K562 (cell line): ENCODE results near the gene CDH2. TPM values are rescaled to one million over a fixed set of nuclear protein-coding genes. Genes with fewer than 3 reads are reported as not detected.

Experiments
- ATAC-seq: fragments of 200-7000 bp; cut with Tn5 transposase; 3 replicates; pipeline ENCODE4 v1.9.1; 2020; ENCODE audit warnings: moderate library complexity
- BruUV-seq: library from RNA; stranded (reverse); fragments of 400-500 nt; replicated peaks from 2 replicates; lab custom pipeline; 2021; lab: Mats Ljungman, UMichigan
- CTCF ChIA-PET: fragments of 300-600 bp; formaldehyde crosslinking; extraction: SDS; loops from one replicate; lab custom pipeline; 2021; ENCODE audit warnings: low intra/inter-chr PET ratio; lab: Yijun Ruan, JAX
- POLR2A ChIA-PET: fragments of 300-600, 350-650 bp; sonication (Branson Sonifier 250); formaldehyde crosslinking; extraction: SDS; loops from one replicate; lab custom pipeline; 2021; ENCODE audit warnings: antibody characterized with exemption, inconsistent platforms; lab: Yijun Ruan, JAX
- DNase-seq, 4 experiments: peaks; one replicate each; pipeline versions ENCODE4 v3.0.0 to v3.0.0-alpha.2; 2011 to 2018; ENCODE audit warnings: low spot score in 3 of 4, mixed read lengths in 3 of 4; ENCODE audit errors: extremely low read depth in 1 of 4
- FAIRE-seq: peaks from 2 replicates; lab custom pipeline; 2011; peaks lifted over from hg19 to GRCh38; lab: Jason Lieb, UNC
- H2AFZ ChIP-seq: 2 replicates; pipeline ENCODE4 v1.6.0; 2011; ENCODE audit warnings: low read depth, low read length, control low read depth, inconsistent platforms
- H3K27ac ChIP-seq: fragments of 200-600 bp; 3 replicates; pipeline ENCODE4 v1.8.0; 2011; ENCODE audit warnings: low read depth, mild to moderate bottlenecking, control low read depth, inconsistent platforms, low read length, moderate library complexity, mixed read lengths; ENCODE audit errors: extremely low read depth
- H3K27me3 ChIP-seq, 2 experiments: fragments of 300-600 bp in 1 of 2; 2 replicates in 1 of 2; 3 replicates in 1 of 2; pipeline versions ENCODE4 v1.6.0 to v1.8.0; 2011; ENCODE audit warnings: inconsistent platforms in 2 of 2, low read length in 2 of 2, mild to moderate bottlenecking in 1 of 2, mixed read lengths in 1 of 2, moderate library complexity in 1 of 2; ENCODE audit not compliant: control insufficient read depth in 2 of 2, insufficient read depth in 2 of 2
- H3K36me3 ChIP-seq: fragments of 300-600 bp; 3 replicates; pipeline ENCODE4 v1.8.0; 2011; ENCODE audit warnings: mild to moderate bottlenecking, low read length, inconsistent platforms; ENCODE audit not compliant: control insufficient read depth, insufficient read depth
- H3K4me1 ChIP-seq, 2 experiments: fragments of 200-600 bp in 1 of 2; replicated peaks in 1 of 2; 2 replicates in 1 of 2; 3 replicates in 1 of 2; pipeline versions ENCODE4 v1.5.1 to v1.8.0; 2011; ENCODE audit warnings: inconsistent platforms in 2 of 2, low read length in 2 of 2, mild to moderate bottlenecking in 1 of 2, mixed read lengths in 1 of 2, moderate library complexity in 1 of 2; ENCODE audit not compliant: control insufficient read depth in 2 of 2, insufficient read depth in 2 of 2
- H3K4me2 ChIP-seq: 2 replicates; pipeline ENCODE4 v1.6.1; 2011; ENCODE audit warnings: low read length, control low read depth, inconsistent platforms, mixed read lengths; ENCODE audit not compliant: insufficient read depth
- H3K4me3 ChIP-seq: fragments of 200-600 bp; sonication (generic), shearing (Covaris generic); 2 replicates; pipeline ENCODE4 v1.5.1; 2016; ENCODE audit warnings: control low read depth, inconsistent platforms
- H3K79me2 ChIP-seq: fragments of 200-600 bp; 3 replicates; pipeline ENCODE4 v1.8.0; 2011; ENCODE audit warnings: low read length, inconsistent platforms; ENCODE audit not compliant: control insufficient read depth, insufficient read depth
- H3K9ac ChIP-seq, 2 experiments: 2 replicates each; pipeline versions ENCODE4 v1.6.0 to v1.6.1; 2011; ENCODE audit warnings: low read depth in 2 of 2, low read length in 2 of 2, control low read depth in 1 of 2, inconsistent platforms in 1 of 2, mild to moderate bottlenecking in 1 of 2, mixed read lengths in 1 of 2; ENCODE audit not compliant: insufficient read depth in 1 of 2
- H3K9me1 ChIP-seq: one replicate; pipeline ENCODE4 v1.6.0; 2011; ENCODE audit warnings: inconsistent platforms, mild to moderate bottlenecking, low read length, moderate library complexity; ENCODE audit not compliant: control insufficient read depth, insufficient read depth
- H3K9me3 ChIP-seq: replicated peaks from 2 replicates; pipeline ENCODE4 v1.5.1; 2011; ENCODE audit warnings: low read depth, low read length, inconsistent platforms; ENCODE audit not compliant: control insufficient read depth, insufficient read depth
- H4K20me1 ChIP-seq: replicated peaks from 2 replicates; pipeline ENCODE4 v1.6.1; 2011; ENCODE audit warnings: low read length, inconsistent platforms, mixed read lengths; ENCODE audit not compliant: control insufficient read depth, insufficient read depth
- IRF2 ChIP-seq: sonication (generic); formaldehyde crosslinking; IDR thresholded peaks from 2 replicates; pipeline ENCODE4 v1.8.1; 2022; ENCODE audit warnings: mild to moderate bottlenecking, missing genetic modification reagents
- NR2F6 ChIP-seq: fragments of 450-650 bp; formaldehyde crosslinking; IDR thresholded peaks from 2 replicates; pipeline ENCODE4 v1.4.0; 2020; ENCODE audit warnings: mild to moderate bottlenecking
- RBM17 ChIP-seq: fragments of 200-400 bp; formaldehyde crosslinking; IDR thresholded peaks from 2 replicates; pipeline ENCODE4 v1.6.1; 2017; ENCODE audit warnings: low read depth, mild to moderate bottlenecking, low read length, borderline replicate concordance
- SRSF9 ChIP-seq: fragments of 200-400 bp; formaldehyde crosslinking; IDR thresholded peaks from 2 replicates; pipeline ENCODE4 v1.6.1; 2017; ENCODE audit warnings: low read depth, low read length, borderline replicate concordance
- YY1 ChIP-seq, 3 experiments: IDR thresholded peaks; 2 replicates each; pipeline ENCODE4 v1.6.1; 2011; ENCODE audit warnings: low read length in 2 of 3, mild to moderate bottlenecking in 2 of 3, moderate library complexity in 2 of 3, borderline replicate concordance in 1 of 3, control low read depth in 1 of 3, low read depth in 1 of 3; ENCODE audit not compliant: insufficient read depth in 3 of 3, insufficient replicate concordance in 2 of 3, control insufficient read depth in 1 of 3, insufficient read length in 1 of 3; ENCODE audit errors: extremely low read depth in 1 of 3
- ZNF239 ChIP-seq: fragments of 250-450 bp; sonication (Bioruptor Pico); IDR thresholded peaks from 2 replicates; pipeline ENCODE4 v1.4.0; 2020; ENCODE audit warnings: mild to moderate bottlenecking
- ZNF507 ChIP-seq: conservative IDR thresholded peaks from 2 replicates; pipeline ENCODE4 v1.6.1; 2017; ENCODE audit warnings: missing genetic modification characterization, missing compliant biosample characterization
- WGBS: fragments of 100-300 bp; shearing (Covaris generic); methylation state at CpG from one replicate; pipeline ENCODE4 v1.1.6; 2016; ENCODE audit warnings: low coverage, mixed read lengths; ENCODE audit not compliant: insufficient coverage; ENCODE audit errors: missing lambda C conversion rate; 5-methylcytosine and 5-hydroxymethylcytosine counted together
- in situ Hi-C: fragments of 300-500 bp; cut with MboI; formaldehyde crosslinking; loops from 4 replicates; pipeline ENCODE4 v1.15.0; 2018; ENCODE audit warnings: inconsistent platforms, mixed read lengths
- intact Hi-C: fragments of 100-400 bp; cut with micrococcal nuclease; formaldehyde crosslinking; loops from 2 replicates; pipeline ENCODE4 v1.14.2; 2022
- polyA plus RNA-seq, 8 experiments: library from polyadenylated mRNA; depleted of rRNA in 4 of 8; stranded (reverse) in 5 of 8; unstranded in 3 of 8; fragments of >200 nt; fragmentation: Nextera tagmentation in 2 of 8; fragmentation: Illumina TruSeq in 1 of 8; extraction: Ambion mirVana in 2 of 8; extraction: Trizol in 1 of 8; gene quantifications; 2 replicates each; pipeline versions ENCODE4 v1.2.1 to v1.2.3, GENCODE V29; 2011 to 2014; ENCODE audit warnings: inconsistent platforms in 1 of 8, missing spikeins in 1 of 8
- total RNA-seq, 7 experiments: library from RNA; depleted of rRNA in 6 of 7; stranded (reverse); fragments of >200 nt in 6 of 7; fragmentation: Illumina TruSeq in 2 of 7; extraction: Trizol in 2 of 7; gene quantifications; 2 replicates each; pipeline versions ENCODE4 v1.2.1 to v1.2.3, GENCODE V29; 2011 to 2021; ENCODE audit warnings: low replicate concordance in 1 of 7
- TF ChIP-seq, protein P1 (sequence below): fragments of 450-650 bp; IDR thresholded peaks from 2 replicates; pipeline ENCODE4 v1.6.1; 2016
- TF ChIP-seq, protein P2 (sequence below): sonication (generic); formaldehyde crosslinking; IDR thresholded peaks from 2 replicates; pipeline ENCODE4 v1.8.0; 2022; ENCODE audit warnings: mild to moderate bottlenecking, missing genetic modification reagents, borderline replicate concordance
- TF ChIP-seq, protein P3 (sequence below): fragments of 250-450 bp; sonication (Bioruptor Pico); IDR thresholded peaks from 2 replicates; pipeline ENCODE4 v1.6.1; 2021; ENCODE audit warnings: mild to moderate bottlenecking

CDH2 gene
- total and polyA plus RNA-seq, 9 of the 15 experiments (the other 6 are each of a cell fraction or from before 2014, with no cell fraction given): 0.04 TPM; not detected in 8

DNA sequence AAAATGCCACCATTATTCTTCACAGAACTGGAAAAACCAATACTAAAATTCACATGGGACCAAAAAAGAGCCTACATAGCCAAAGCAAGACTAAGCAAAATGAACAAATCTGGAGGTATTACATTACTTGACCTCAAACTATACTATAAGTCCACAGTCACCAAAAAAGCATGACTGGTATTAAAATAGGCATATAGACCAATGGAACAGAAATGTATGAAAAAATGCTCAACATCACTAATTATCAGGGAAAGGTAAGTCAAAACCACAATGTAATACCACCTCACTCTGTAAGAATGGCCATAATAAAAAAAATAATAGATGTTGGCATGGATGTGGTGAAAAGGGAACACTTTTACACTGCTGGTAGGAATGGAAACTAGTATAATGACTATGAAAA, 158.6 kb downstream of the CDH2 start:
- ChIA-PET CTCF (no interaction called here), POLR2A (no interaction called here)
- no peaks in the 10 kb centered on the region for H3K27me3 ChIP-seq
- H3K27ac ChIP-seq: no peak overlapping the region
- no peaks in the 10 kb centered on the region for H3K36me3 ChIP-seq
- no peak overlapping the region for H3K4me2 ChIP-seq
- H3K4me3 ChIP-seq: no peak overlapping the region
- BruUV-seq: no TSS peak
- ATAC-seq: no peak
- DNase-seq: no peak
- H4K20me1 ChIP-seq: no peaks in the 10 kb centered on the region
- H3K9me3 ChIP-seq: peaks cover 4% of the 10 kb centered on the region; the same call in 1 of the 2 replicates
- TF ChIP-seq NR2F6 (CRISPR knock-in tag) (no peak), ZNF239 (no peak), RBM17 (no peak)
- TF ChIP-seq, protein P1, sequence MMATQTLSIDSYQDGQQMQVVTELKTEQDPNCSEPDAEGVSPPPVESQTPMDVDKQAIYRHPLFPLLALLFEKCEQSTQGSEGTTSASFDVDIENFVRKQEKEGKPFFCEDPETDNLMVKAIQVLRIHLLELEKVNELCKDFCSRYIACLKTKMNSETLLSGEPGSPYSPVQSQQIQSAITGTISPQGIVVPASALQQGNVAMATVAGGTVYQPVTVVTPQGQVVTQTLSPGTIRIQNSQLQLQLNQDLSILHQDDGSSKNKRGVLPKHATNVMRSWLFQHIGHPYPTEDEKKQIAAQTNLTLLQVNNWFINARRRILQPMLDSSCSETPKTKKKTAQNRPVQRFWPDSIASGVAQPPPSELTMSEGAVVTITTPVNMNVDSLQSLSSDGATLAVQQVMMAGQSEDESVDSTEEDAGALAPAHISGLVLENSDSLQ: no peak
- H2AFZ ChIP-seq: no peak overlapping the region
- intact Hi-C loops: no loop called here
- in situ Hi-C loops: no loop called here
- no peaks in the 10 kb centered on the region for H3K9me1 ChIP-seq
- H3K4me1 ChIP-seq: no peaks in the 10 kb centered on the region
- FAIRE-seq: no peak
- H3K79me2 ChIP-seq: no peaks in the 10 kb centered on the region
- H3K9ac ChIP-seq: no peak overlapping the region

DNA sequence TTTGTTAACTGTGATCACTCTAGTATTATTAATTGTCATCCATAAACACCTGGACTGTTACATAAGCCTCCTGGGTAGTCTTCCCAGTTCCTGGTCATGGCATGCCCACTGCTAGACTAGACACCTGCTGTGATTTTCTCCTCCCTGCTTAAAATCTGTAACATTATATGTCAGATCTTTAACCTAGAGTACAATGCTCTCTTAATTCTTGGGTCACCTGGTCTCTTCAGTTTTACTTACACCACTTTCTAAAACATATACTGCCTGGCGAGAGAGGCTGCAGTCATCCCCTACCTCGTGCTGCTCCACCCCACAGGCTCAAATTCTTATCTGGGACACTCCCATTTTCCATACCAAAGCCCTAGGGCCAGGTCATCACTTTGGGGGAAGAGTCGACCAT, 161.3 kb downstream of the CDH2 start:
- DNase-seq (no peak), ATAC-seq (no peak), FAIRE-seq (no peak)
- TF ChIP-seq, protein P2, sequence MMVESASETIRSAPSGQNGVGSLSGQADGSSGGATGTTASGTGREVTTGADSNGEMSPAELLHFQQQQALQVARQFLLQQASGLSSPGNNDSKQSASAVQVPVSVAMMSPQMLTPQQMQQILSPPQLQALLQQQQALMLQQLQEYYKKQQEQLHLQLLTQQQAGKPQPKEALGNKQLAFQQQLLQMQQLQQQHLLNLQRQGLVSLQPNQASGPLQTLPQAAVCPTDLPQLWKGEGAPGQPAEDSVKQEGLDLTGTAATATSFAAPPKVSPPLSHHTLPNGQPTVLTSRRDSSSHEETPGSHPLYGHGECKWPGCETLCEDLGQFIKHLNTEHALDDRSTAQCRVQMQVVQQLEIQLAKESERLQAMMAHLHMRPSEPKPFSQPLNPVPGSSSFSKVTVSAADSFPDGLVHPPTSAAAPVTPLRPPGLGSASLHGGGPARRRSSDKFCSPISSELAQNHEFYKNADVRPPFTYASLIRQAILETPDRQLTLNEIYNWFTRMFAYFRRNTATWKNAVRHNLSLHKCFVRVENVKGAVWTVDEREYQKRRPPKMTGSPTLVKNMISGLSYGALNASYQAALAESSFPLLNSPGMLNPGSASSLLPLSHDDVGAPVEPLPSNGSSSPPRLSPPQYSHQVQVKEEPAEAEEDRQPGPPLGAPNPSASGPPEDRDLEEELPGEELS: no peak
- TF ChIP-seq YY1 (IDR thresholded peaks at IDR 0.05; ENCODE audit: borderline replicate concordance in 1 of 3, control insufficient read depth in 1 of 3, extremely low read depth in 1 of 3, insufficient read depth in 3 of 3, insufficient read length in 1 of 3, insufficient replicate concordance in 2 of 3, low read depth in 1 of 3, low read length in 2 of 3) (no peak), IRF2 (CRISPR knock-in tag) (no peak), ZNF507 (tag) (no peak), SRSF9 (no peak)
- TF ChIP-seq, protein P3, sequence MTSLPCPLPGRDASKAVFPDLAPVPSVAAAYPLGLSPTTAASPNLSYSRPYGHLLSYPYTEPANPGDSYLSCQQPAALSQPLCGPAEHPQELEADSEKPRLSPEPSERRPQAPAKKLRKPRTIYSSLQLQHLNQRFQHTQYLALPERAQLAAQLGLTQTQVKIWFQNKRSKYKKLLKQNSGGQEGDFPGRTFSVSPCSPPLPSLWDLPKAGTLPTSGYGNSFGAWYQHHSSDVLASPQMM (CRISPR knock-in tag): no peak
- no peak overlapping the region for H3K4me2 ChIP-seq
- H3K79me2 ChIP-seq: no peaks in the 10 kb centered on the region
- no peaks in the 10 kb centered on the region for H3K27me3 ChIP-seq
- intact Hi-C loops: no loop called here
- H3K27ac ChIP-seq: no peak overlapping the region
- no peak overlapping the region for H3K9ac ChIP-seq
- CTCF ChIA-PET: no interaction called here
- peaks cover 4% of the 10 kb centered on the region; the same call in 1 of the 2 replicates for H3K9me3 ChIP-seq
- 0% methylated on average over 3 of the region's 3 CpGs for WGBS
- no TSS peak for BruUV-seq
- POLR2A ChIA-PET: no interaction called here
- H3K4me1 ChIP-seq: no peaks in the 10 kb centered on the region
- no peak overlapping the region for H2AFZ ChIP-seq
- no peak overlapping the region for H3K4me3 ChIP-seq
- H4K20me1 ChIP-seq: no peaks in the 10 kb centered on the region
- in situ Hi-C loops: no loop called here
- H3K9me1 ChIP-seq: no peaks in the 10 kb centered on the region
- no peaks in the 10 kb centered on the region for H3K36me3 ChIP-seq
